Naive thymus-derived CD4-positive, alpha-beta T cell (primary cell): Measurements from ENCODE around the gene PTPN7. TPM values are rescaled to one million over a fixed set of nuclear protein-coding genes. Genes with fewer than 3 reads are reported as not detected.

Experiments used
- ATAC-seq: fragments of 150-1000 bp; cut with Tn5 transposase; 2 replicates; pipeline ENCODE4 v1.10.0; 2021; ENCODE audit warnings: mild to moderate bottlenecking, moderate library complexity
- CTCF ChIA-PET: fragments of 350-600 bp; sonication (Branson Sonifier 250); formaldehyde crosslinking; loops from one replicate; lab custom pipeline; 2021; ENCODE audit warnings: antibody characterized with exemption; lab: Charles Lee
- POLR2A ChIA-PET: fragments of 350-600 bp; sonication (Branson Sonifier 250); formaldehyde crosslinking; loops from one replicate; lab custom pipeline; 2021; ENCODE audit warnings: antibody characterized with exemption, inconsistent platforms; lab: Charles Lee
- DNase-seq, 9 donors: peaks; one replicate each; pipeline versions ENCODE4 v3.0.0 to v3.0.0-alpha.2; 2020 to 2022; ENCODE audit warnings: mixed read lengths in 1 of 9
- H3K27ac ChIP-seq: one replicate; pipeline ENCODE4 v1.7.0; 2013; ENCODE audit warnings: mild to moderate bottlenecking, low read depth, low read length, moderate library complexity
- H3K27me3 ChIP-seq, 2 donors: one replicate each; pipeline ENCODE4 v1.7.0; 2013; ENCODE audit warnings: low read length in 2 of 2, mild to moderate bottlenecking in 2 of 2, moderate library complexity in 2 of 2; ENCODE audit not compliant: control insufficient read depth in 2 of 2, insufficient read depth in 2 of 2
- H3K36me3 ChIP-seq, 3 experiments: 1 replicate in 2 of 3; 2 replicates in 1 of 3; pipeline ENCODE4 v1.7.0; 2013; ENCODE audit warnings: low read length in 3 of 3, mild to moderate bottlenecking in 3 of 3, moderate library complexity in 1 of 3; ENCODE audit not compliant: insufficient read depth in 3 of 3, control insufficient read depth in 2 of 3
- H3K4me1 ChIP-seq, 2 donors: one replicate each; pipeline ENCODE4 v1.7.0; 2013; ENCODE audit warnings: low read length in 2 of 2, mild to moderate bottlenecking in 2 of 2, moderate library complexity in 1 of 2; ENCODE audit not compliant: control insufficient read depth in 2 of 2, insufficient read depth in 2 of 2
- H3K4me3 ChIP-seq: 2 replicates; pipeline ENCODE4 v1.7.0; 2013; ENCODE audit warnings: mild to moderate bottlenecking, low read length
- H3K9me3 ChIP-seq, 3 experiments: 1 replicate in 2 of 3; 2 replicates in 1 of 3; pipeline ENCODE4 v1.7.0; 2013; ENCODE audit warnings: low read length in 3 of 3; ENCODE audit not compliant: control insufficient read depth in 2 of 3
- H3K27ac Mint-ChIP-seq, 9 donors: one replicate each; pipeline ENCODE4 v1.8.0; 2020 to 2022; ENCODE audit warnings: mixed read lengths in 9 of 9, mild to moderate bottlenecking in 8 of 9, moderate library complexity in 5 of 9, inconsistent platforms in 2 of 9
- H3K27me3 Mint-ChIP-seq, 5 donors: one replicate each; pipeline ENCODE4 v1.8.0; 2021 to 2022; ENCODE audit warnings: mixed read lengths in 5 of 5, mild to moderate bottlenecking in 1 of 5
- H3K36me3 Mint-ChIP-seq, 5 donors: one replicate each; pipeline ENCODE4 v1.8.0; 2020 to 2022; ENCODE audit warnings: mixed read lengths in 5 of 5, mild to moderate bottlenecking in 3 of 5, inconsistent platforms in 1 of 5
- H3K4me1 Mint-ChIP-seq, 7 donors: one replicate each; pipeline ENCODE4 v1.8.0; 2020 to 2022; ENCODE audit warnings: mixed read lengths in 7 of 7, mild to moderate bottlenecking in 3 of 7, inconsistent platforms in 1 of 7
- H3K4me3 Mint-ChIP-seq, 10 donors: one replicate each; pipeline ENCODE4 v1.8.0; 2020 to 2022; ENCODE audit warnings: mild to moderate bottlenecking in 10 of 10, mixed read lengths in 10 of 10, moderate library complexity in 6 of 10, inconsistent platforms in 2 of 10
- H3K9me3 Mint-ChIP-seq, 11 donors: one replicate each; pipeline ENCODE4 v1.8.0; 2020 to 2022; ENCODE audit warnings: mixed read lengths in 11 of 11, mild to moderate bottlenecking in 4 of 11, inconsistent platforms in 1 of 11, moderate library complexity in 1 of 11
- intact Hi-C, 2 donors: fragments of 100-400 bp; cut with micrococcal nuclease; formaldehyde crosslinking; loops; one replicate each; pipeline ENCODE4 v1.15.1; 2023
- polyA plus RNA-seq, 2 donors: library from polyadenylated mRNA; unstranded; fragments of 300-500 nt; fragmentation: Illumina TruSeq; gene quantifications; one replicate each; pipeline ENCODE4 v1.2.3, GENCODE V29; 2021
- total RNA-seq, 6 experiments: library from RNA in 5 of 6; stranded (reverse) in 5 of 6; gene quantifications; 1 replicate in 5 of 6; 2 replicates in 1 of 6; pipeline ENCODE4 v1.2.3 and lab custom pipeline; 2021 to 2026

Gene PTPN7
- total and polyA plus RNA-seq, 7 experiments from 2014 or later, result 40.4 to 258 (median 78.6) TPM

GRCh38 chr1:202202500-202203168 lies 42.2 kb upstream of the PTPN7 start:
- H3K27ac ChIP-seq, result no peak overlapping the region
- no peak overlapping the region for H3K4me3 Mint-ChIP-seq

GRCh38 chr1:202201971-202202370 lies 41.6 kb upstream of the PTPN7 start:
- ATAC-seq (no peak), DNase-seq (no peak)
- peaks cover 9 to 56% (median 31%) of the 10 kb centered on the region in 7 donors for H3K4me1 Mint-ChIP-seq
- no peaks in the 10 kb centered on the region for H3K36me3 ChIP-seq
- CTCF ChIA-PET, result no interaction called here
- peaks cover 0 to 21% (median 0%) of the 10 kb centered on the region in 5 donors for H3K27me3 Mint-ChIP-seq
- peaks cover 6 to 53% of the 10 kb centered on the region in 2 donors for H3K4me1 ChIP-seq
- no peak overlapping the region for H3K27ac ChIP-seq
- POLR2A ChIA-PET, result interaction anchor here (0.8 kb wide), 1 partner anchor 9 kb away, joined by 3 read pairs; no protein-coding TSS in a partner anchor
- no peaks in the 10 kb centered on the region for H3K9me3 Mint-ChIP-seq
- H3K27ac Mint-ChIP-seq, result peak overlapping the region in 3 of 9 donors; percentile 1 to 35 (median 17)
- H3K4me3 ChIP-seq, result no peak overlapping the region
- H3K4me3 Mint-ChIP-seq, result no peak overlapping the region
- no peaks in the 10 kb centered on the region for H3K27me3 ChIP-seq
- intact Hi-C loops, result no loop called here
- H3K9me3 ChIP-seq, result no peaks in the 10 kb centered on the region
- no peaks in the 10 kb centered on the region for H3K36me3 Mint-ChIP-seq

More at GRCh38 chr1:202202500-202203168, 42.2 kb upstream of the PTPN7 start:
- ATAC-seq (no peak), DNase-seq (no peak)
- Mint-ChIP-seq H3K27ac (no peak overlapping the region), H3K36me3 (no peaks in the 10 kb centered on the region), H3K4me1 (peaks cover 9 to 50% (median 31%) of the 10 kb centered on the region in 7 donors), H3K9me3 (no peaks in the 10 kb centered on the region), H3K27me3 (peaks cover 0 to 17% (median 0%) of the 10 kb centered on the region in 5 donors)
- CTCF ChIA-PET, result no interaction called here
- Histone ChIP-seq H3K4me1 (peaks cover 6 to 51% of the 10 kb centered on the region in 2 donors), H3K4me3 (no peak overlapping the region), H3K36me3 (no peaks in the 10 kb centered on the region), H3K27me3 (no peaks in the 10 kb centered on the region), H3K9me3 (no peaks in the 10 kb centered on the region)
- intact Hi-C loops, result no loop called here
- POLR2A ChIA-PET, result interaction anchor here (0.8 kb wide), 1 partner anchor 8 kb away, joined by 3 read pairs; no protein-coding TSS in a partner anchor

GRCh38 chr1:202201266-202201665 lies 40.9 kb upstream of the PTPN7 start:
- CTCF ChIA-PET, result interaction anchor here (2.0 kb wide), 1 partner anchor 17 kb away, joined by 5 read pairs; no protein-coding TSS in a partner anchor
- POLR2A ChIA-PET, result no interaction called here
- Histone ChIP-seq H3K4me3 (no peak overlapping the region), H3K27ac (no peak overlapping the region), H3K36me3 (no peaks in the 10 kb centered on the region), H3K27me3 (no peaks in the 10 kb centered on the region), H3K4me1 (peaks cover 6 to 59% of the 10 kb centered on the region in 2 donors), H3K9me3 (no peaks in the 10 kb centered on the region)
- Mint-ChIP-seq H3K4me1 (peaks cover 9 to 59% (median 31%) of the 10 kb centered on the region in 7 donors), H3K9me3 (no peaks in the 10 kb centered on the region), H3K27ac (peak overlapping the region in 4 of 9 donors; percentile 1 to 39 (median 26)), H3K27me3 (peaks cover 0 to 27% (median 0%) of the 10 kb centered on the region in 5 donors), H3K4me3 (peak overlapping the region in 1 of 10 donors; percentile 17), H3K36me3 (no peaks in the 10 kb centered on the region)
- no peak for DNase-seq
- intact Hi-C loops, result no loop called here
- ATAC-seq, result peak; percentile 38

GRCh38 chr1:202200669-202201068 lies 40.3 kb upstream of the PTPN7 start:
- CTCF ChIA-PET, result interaction anchor here (0.6 to 2.0 kb wide), 3 partner anchors 16 to 102 kb away, joined by 3 to 5 read pairs (median 3); partner anchors contain the start of gene PTPN7
- Histone ChIP-seq H3K36me3 (no peaks in the 10 kb centered on the region), H3K27ac (no peak overlapping the region), H3K9me3 (no peaks in the 10 kb centered on the region), H3K4me3 (no peak overlapping the region), H3K4me1 (peaks cover 6 to 59% of the 10 kb centered on the region in 2 donors), H3K27me3 (no peaks in the 10 kb centered on the region)
- POLR2A ChIA-PET, result no interaction called here
- Mint-ChIP-seq H3K27ac (no peak overlapping the region), H3K27me3 (peaks cover 1 to 32% (median 5%) of the 10 kb centered on the region in 5 donors), H3K36me3 (no peaks in the 10 kb centered on the region), H3K4me1 (peaks cover 9 to 59% (median 31%) of the 10 kb centered on the region in 7 donors), H3K4me3 (peak overlapping the region in 1 of 10 donors; percentile 17), H3K9me3 (no peaks in the 10 kb centered on the region)
- intact Hi-C loops, result no loop called here
- no peak for ATAC-seq
- no peak for DNase-seq

- intact Hi-C loops, result no loop called here
- Mint-ChIP-seq H3K9me3 (no peaks in the 10 kb centered on the region), H3K4me1 (peaks cover 9 to 59% (median 31%) of the 10 kb centered on the region in 7 donors), H3K27me3 (peaks cover 7 to 38% (median 10%) of the 10 kb centered on the region in 5 donors), H3K36me3 (no peaks in the 10 kb centered on the region), H3K4me3 (peak overlapping the region in 1 of 10 donors; percentile 37), H3K27ac (no peak overlapping the region)
- Histone ChIP-seq H3K27me3 (no peaks in the 10 kb centered on the region), H3K9me3 (no peaks in the 10 kb centered on the region), H3K36me3 (no peaks in the 10 kb centered on the region), H3K4me3 (no peak overlapping the region), H3K4me1 (peaks cover 6 to 59% of the 10 kb centered on the region in 2 donors), H3K27ac (no peak overlapping the region)
- POLR2A ChIA-PET, result no interaction called here
- no peak for ATAC-seq
- CTCF ChIA-PET, result interaction anchor here (0.6 to 2.0 kb wide), 3 partner anchors 15 to 102 kb away, joined by 3 to 5 read pairs (median 3); partner anchors contain the start of gene PTPN7
- DNase-seq, result no peak
Observed at GRCh38 chr1:202200112-202200548, 39.7 kb upstream of the PTPN7 start.

GRCh38 chr1:202199040-202199889 lies 38.9 kb upstream of the PTPN7 start:
- H3K36me3 Mint-ChIP-seq, result no peaks in the 10 kb centered on the region
- no peak overlapping the region for H3K27ac ChIP-seq
- H3K9me3 ChIP-seq, result no peaks in the 10 kb centered on the region
- peak overlapping the region in 6 of 10 donors; percentile 0 to 56 (median 28) for H3K4me3 Mint-ChIP-seq
- DNase-seq, result no peak
- no peaks in the 10 kb centered on the region for H3K27me3 ChIP-seq
- ChIA-PET POLR2A (no interaction called here), CTCF (interaction anchor here (1.1 to 2.0 kb wide), 2 partner anchors 15 to 39 kb away, joined by 3 to 5 read pairs; partner anchors contain the start of gene PTPN7)
- no peak for ATAC-seq
- no peaks in the 10 kb centered on the region for H3K36me3 ChIP-seq
- H3K27me3 Mint-ChIP-seq, result peaks cover 11 to 46% (median 17%) of the 10 kb centered on the region in 5 donors
- intact Hi-C loops, result no loop called here
- peak overlapping the region in 2 of 9 donors; percentile 25 to 63 for H3K27ac Mint-ChIP-seq
- no peaks in the 10 kb centered on the region for H3K9me3 Mint-ChIP-seq
- no peak overlapping the region for H3K4me3 ChIP-seq
- peaks cover 6 to 59% of the 10 kb centered on the region in 2 donors for H3K4me1 ChIP-seq
- H3K4me1 Mint-ChIP-seq, result peaks cover 9 to 59% (median 31%) of the 10 kb centered on the region in 7 donors
